GM12875 (cell line): ENCODE results near the gene MAGI2.

ENCODE experiments used
- H3K4me3 ChIP-seq: one replicate; pipeline ENCODE4 v1.5.1; 2011; ENCODE audit warnings: low read depth, low read length, control low read depth
- TF ChIP-seq, protein P1 (sequence below): IDR thresholded peaks from 2 replicates; pipeline ENCODE4 v1.5.1; 2011; ENCODE audit warnings: low read depth, mild to moderate bottlenecking, control low read depth, inconsistent platforms, low read length, moderate library complexity, borderline replicate concordance; ENCODE audit not compliant: insufficient read depth

Gene MAGI2

DNA sequence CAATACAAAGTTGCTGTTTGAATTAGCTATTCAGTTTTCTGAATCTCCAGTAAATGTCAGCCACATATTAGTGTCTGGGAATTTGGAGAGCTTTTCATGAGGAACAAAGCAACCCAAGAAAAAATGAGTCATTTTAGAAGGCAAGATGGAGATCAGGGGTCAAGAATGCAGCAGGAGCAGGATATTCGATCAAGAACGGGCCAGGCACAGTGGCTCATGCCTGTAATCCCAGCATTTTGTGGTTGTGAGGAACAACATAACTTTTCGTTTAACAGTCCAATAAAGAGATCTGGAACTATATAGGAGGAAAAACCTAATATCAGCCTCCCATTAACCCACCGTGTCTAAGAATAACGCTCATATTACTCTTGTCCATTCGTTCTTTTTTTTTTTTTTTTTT is 600.5 kb downstream of the MAGI2 start:
- TF ChIP-seq, protein P1, sequence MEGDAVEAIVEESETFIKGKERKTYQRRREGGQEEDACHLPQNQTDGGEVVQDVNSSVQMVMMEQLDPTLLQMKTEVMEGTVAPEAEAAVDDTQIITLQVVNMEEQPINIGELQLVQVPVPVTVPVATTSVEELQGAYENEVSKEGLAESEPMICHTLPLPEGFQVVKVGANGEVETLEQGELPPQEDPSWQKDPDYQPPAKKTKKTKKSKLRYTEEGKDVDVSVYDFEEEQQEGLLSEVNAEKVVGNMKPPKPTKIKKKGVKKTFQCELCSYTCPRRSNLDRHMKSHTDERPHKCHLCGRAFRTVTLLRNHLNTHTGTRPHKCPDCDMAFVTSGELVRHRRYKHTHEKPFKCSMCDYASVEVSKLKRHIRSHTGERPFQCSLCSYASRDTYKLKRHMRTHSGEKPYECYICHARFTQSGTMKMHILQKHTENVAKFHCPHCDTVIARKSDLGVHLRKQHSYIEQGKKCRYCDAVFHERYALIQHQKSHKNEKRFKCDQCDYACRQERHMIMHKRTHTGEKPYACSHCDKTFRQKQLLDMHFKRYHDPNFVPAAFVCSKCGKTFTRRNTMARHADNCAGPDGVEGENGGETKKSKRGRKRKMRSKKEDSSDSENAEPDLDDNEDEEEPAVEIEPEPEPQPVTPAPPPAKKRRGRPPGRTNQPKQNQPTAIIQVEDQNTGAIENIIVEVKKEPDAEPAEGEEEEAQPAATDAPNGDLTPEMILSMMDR: no peak
- no peak overlapping the region for H3K4me3 ChIP-seq

- TF ChIP-seq, protein P1: no peak
- no peak overlapping the region for H3K4me3 ChIP-seq
These were observed 603.2 kb downstream of the MAGI2 start for GRCh38 chr7:78850093-78850740.

DNA sequence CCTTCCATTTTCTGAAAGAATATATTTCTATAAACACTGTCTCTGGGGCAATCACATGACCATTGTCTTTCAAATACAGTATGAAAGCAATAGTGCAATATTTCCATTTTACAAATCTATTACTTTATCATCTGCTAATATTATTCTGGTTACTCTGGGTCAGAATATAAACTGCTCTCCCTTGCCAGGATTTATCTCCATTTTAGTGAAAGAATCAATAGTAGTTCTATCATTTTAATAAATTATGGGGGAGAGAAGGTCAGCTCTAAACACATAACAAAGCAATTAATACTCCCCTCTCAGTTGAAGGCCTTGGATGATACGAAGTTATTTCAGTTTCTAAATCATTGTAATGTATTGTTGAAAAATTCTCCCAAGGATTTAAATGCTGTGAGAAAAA is 608.3 kb downstream of the MAGI2 start:
- TF ChIP-seq, protein P1: no peak
- H3K4me3 ChIP-seq: no peak overlapping the region

DNA sequence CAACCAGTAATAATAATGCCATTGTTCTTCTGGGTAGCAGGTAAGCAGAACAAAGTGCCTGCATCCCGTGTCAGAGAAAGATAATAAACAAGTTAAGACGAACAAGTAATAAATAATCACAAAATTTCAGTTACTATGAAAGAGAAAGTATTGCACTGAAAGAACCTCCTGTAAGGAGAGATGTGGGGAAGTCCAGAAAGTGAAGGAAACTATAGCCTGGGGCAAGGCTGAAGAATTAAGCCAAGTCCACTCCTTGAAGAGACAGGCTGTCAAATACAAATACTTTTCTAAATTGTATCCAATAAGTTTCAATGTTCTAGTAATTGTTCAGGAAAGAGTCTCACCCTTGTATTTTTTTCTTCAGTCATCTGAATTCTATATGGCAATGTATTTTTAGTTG is 611.4 kb downstream of the MAGI2 start:
- TF ChIP-seq, protein P1: no peak
- H3K4me3 ChIP-seq: no peak overlapping the region

GRCh38 chr7:78835897-78836296 is 617.6 kb downstream of the MAGI2 start:
- TF ChIP-seq, protein P1: no peak
- no peak overlapping the region for H3K4me3 ChIP-seq

DNA sequence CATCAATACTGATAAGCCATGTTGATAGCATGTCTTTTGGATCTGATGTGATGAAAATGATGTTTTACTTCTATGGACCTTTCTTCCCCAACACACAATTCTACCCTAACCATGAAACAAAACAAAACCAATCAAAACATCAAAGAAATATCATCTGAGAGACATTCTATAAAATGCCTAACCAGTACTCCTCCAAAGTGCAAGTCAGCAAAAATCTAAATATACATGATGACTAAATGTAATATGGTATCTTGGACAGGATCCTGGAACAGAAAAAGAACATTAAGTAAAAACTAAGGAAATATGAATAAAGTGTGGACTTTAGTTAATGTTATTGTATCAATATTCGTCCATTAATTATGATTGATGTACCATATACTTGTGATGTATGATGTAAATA is 625.1 kb downstream of the MAGI2 start:
- no peak overlapping the region for H3K4me3 ChIP-seq
- TF ChIP-seq, protein P1: no peak

GRCh38 chr7:78803501-78804127 is 649.9 kb downstream of the MAGI2 start:
- TF ChIP-seq, protein P1: no peak

More at GRCh38 chr7:78803501-78804127, 649.9 kb downstream of the MAGI2 start:
- H3K4me3 ChIP-seq: no peak overlapping the region
